ENCODE measurements around the gene KDM2A.

DNA sequence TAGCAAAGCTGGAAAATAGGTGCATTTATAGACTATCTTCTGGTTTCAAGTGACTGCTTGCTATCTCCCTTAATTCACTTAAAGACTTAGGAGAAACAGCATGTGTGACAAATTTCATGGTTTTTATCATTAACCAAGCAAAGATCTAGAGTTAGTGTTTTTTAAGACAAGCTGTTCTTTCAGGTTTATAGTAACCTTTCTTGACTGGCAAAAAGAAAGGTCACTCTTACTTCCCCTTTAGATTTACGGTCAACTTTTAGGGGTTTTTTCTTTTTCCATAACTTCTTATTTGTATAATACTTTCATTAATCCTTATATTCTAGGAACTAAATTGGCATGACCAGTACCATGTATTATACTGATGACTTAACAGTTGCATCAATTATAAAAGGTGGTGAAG lies 46.6 kb downstream of the KDM2A start:
- no peak for TF ChIP-seq PAX8 (CRISPR knock-in tag; IDR thresholded peaks at IDR 0.05; ENCODE audit: borderline replicate concordance)
- no peak for TF ChIP-seq GATAD2A (CRISPR knock-in tag; IDR thresholded peaks at IDR 0.05)
- TF ChIP-seq, protein P1, sequence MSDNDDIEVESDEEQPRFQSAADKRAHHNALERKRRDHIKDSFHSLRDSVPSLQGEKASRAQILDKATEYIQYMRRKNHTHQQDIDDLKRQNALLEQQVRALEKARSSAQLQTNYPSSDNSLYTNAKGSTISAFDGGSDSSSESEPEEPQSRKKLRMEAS (IDR thresholded peaks at IDR 0.05), result no peak
- TF ChIP-seq, protein P2, sequence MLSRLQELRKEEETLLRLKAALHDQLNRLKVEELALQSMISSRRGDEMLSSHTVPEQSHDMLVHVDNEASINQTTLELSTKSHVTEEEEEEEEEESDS (CRISPR knock-in tag; IDR thresholded peaks at IDR 0.05; ENCODE audit: borderline replicate concordance), result no peak
- TF ChIP-seq, protein P3, sequence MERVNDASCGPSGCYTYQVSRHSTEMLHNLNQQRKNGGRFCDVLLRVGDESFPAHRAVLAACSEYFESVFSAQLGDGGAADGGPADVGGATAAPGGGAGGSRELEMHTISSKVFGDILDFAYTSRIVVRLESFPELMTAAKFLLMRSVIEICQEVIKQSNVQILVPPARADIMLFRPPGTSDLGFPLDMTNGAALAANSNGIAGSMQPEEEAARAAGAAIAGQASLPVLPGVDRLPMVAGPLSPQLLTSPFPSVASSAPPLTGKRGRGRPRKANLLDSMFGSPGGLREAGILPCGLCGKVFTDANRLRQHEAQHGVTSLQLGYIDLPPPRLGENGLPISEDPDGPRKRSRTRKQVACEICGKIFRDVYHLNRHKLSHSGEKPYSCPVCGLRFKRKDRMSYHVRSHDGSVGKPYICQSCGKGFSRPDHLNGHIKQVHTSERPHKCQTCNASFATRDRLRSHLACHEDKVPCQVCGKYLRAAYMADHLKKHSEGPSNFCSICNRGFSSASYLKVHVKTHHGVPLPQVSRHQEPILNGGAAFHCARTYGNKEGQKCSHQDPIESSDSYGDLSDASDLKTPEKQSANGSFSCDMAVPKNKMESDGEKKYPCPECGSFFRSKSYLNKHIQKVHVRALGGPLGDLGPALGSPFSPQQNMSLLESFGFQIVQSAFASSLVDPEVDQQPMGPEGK (CRISPR knock-in tag; IDR thresholded peaks at IDR 0.05), result no peak
- no peak for TF ChIP-seq JUN (CRISPR knock-in tag; IDR thresholded peaks at IDR 0.05)
- TF ChIP-seq, protein P4, sequence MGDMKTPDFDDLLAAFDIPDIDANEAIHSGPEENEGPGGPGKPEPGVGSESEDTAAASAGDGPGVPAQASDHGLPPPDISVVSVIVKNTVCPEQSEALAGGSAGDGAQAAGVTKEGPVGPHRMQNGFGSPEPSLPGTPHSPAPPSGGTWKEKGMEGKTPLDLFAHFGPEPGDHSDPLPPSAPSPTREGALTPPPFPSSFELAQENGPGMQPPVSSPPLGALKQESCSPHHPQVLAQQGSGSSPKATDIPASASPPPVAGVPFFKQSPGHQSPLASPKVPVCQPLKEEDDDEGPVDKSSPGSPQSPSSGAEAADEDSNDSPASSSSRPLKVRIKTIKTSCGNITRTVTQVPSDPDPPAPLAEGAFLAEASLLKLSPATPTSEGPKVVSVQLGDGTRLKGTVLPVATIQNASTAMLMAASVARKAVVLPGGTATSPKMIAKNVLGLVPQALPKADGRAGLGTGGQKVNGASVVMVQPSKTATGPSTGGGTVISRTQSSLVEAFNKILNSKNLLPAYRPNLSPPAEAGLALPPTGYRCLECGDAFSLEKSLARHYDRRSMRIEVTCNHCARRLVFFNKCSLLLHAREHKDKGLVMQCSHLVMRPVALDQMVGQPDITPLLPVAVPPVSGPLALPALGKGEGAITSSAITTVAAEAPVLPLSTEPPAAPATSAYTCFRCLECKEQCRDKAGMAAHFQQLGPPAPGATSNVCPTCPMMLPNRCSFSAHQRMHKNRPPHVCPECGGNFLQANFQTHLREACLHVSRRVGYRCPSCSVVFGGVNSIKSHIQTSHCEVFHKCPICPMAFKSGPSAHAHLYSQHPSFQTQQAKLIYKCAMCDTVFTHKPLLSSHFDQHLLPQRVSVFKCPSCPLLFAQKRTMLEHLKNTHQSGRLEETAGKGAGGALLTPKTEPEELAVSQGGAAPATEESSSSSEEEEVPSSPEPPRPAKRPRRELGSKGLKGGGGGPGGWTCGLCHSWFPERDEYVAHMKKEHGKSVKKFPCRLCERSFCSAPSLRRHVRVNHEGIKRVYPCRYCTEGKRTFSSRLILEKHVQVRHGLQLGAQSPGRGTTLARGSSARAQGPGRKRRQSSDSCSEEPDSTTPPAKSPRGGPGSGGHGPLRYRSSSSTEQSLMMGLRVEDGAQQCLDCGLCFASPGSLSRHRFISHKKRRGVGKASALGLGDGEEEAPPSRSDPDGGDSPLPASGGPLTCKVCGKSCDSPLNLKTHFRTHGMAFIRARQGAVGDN (CRISPR knock-in tag; IDR thresholded peaks at IDR 0.05), result no peak
